HS-27A (cell line): ENCODE measurements around the gene PDE7B.

Experiments used
- DNase-seq: peaks from one replicate; pipeline ENCODE4 v3.0.0-alpha.2; 2012; ENCODE audit warnings: low read depth, missing footprints

PDE7B gene

DNA sequence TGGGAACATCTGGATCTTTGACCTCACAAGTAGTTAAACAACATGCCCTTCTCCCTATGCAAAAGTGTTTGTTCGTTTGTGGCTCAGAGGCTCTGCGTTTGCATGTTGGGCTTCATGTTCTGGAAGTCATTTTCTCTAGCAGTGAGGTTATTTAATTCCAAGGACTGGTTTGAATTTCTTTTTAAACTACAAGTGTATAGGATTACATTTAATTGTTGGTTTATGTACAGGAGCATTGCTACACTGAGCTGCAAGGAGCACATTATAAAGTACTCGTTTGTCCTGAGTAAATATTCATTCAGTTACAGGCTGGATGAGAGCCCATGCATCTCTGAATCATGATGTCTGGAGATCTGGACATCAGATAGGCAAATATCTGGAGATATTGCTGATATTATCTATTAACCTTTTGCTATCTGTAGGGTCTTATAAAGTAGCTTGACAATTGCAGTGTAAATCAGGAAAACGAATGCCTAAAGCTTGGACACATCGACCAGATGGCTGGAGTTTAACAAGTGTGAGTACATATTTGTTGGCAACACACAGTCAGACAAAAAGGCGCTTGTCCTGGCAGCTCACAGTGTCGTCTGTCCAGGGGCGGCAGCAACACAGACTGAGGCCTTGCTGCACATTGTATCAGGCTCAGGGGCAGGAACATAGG lies 84.6 kb downstream of the PDE7B start:
- peak; percentile 84 for DNase-seq

DNA sequence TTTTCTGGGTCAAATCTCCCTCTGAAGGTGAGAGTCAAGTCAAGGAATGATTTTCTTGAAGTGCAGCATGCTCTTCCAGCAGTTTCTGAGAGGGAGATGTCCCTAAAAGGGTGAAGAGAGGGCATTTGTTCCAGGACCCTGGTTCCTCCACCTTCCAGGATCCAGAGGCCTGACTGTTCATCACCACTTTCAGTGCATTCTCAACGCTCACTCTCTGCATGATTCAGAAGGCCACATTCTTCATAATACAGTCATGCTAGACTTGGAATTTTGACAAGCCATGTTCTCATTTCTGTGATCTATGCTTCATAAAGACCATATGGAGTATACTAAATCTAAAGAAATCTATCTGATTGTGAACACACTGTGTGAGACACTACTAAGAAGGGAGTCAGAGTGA lies 85.1 kb downstream of the PDE7B start:
- peak; percentile 97 for DNase-seq

DNA sequence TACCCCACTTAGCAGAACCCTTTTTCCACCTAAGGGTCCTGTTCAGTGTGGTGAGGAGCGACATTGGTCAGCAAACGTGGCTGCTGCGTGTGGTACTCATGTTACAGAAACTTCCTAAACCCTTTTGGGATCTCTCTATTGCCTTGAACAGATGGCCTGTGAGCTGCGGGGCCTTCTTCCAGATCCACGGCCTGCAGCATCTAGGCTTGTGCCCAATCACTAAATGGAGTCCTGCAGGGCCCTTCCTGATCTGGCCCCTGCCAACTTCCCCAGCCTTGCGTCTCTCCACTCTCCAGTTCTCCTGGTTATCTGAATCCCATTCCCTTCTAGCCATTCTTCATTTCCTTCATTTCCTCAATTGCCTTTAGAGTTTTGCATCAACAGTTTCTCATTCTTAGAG lies 85.6 kb downstream of the PDE7B start:
- no peak for DNase-seq

DNA sequence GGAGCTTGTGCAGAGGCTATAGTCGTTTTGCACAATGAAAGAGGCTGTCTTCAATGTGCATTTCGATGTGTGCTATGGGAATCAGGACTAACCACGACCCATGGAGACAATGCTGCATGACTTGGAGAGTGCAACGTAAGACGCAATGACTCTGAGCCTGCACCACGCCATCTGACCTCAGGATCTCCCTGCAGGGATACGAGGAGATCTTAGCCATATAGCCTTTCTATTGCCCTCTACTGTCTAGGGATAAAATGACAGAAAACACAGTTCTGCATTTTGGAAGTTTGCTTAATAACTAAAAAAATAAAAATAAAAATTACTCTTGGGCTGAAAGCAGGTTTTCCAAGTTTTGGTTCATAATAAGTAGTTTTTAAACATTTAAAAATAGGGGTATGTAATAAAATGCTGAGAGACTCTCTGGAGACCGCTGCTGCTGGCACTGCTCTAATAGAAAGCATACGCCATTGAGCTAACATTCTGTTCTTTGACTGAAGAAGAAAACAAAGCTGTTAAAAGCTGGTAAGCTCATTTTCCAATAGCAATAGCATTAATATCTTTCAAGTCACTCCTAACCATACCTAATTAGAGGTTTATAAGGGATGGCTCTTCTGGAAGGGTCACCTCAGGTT lies 87.2 kb downstream of the PDE7B start:
- DNase-seq = no peak

DNA sequence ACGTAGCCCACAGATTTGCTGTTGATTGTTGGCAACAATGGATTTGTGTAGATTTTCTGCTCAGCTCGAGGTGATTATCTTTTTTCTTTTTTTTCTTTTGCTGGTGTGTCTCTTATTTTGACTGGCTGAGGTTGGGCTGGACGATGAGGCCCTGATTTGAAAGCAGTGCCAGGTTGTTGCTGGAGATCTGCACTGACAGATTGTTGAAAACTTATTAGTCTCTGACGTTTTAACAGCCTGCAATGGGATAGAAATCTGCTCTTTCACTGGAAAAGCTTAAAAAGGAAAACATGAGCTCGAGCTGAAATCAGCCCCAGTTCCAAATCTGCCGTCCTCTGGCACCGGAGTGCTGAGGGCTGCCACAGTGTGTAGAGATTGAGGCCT lies 87.7 kb downstream of the PDE7B start:
- no peak for DNase-seq

DNA sequence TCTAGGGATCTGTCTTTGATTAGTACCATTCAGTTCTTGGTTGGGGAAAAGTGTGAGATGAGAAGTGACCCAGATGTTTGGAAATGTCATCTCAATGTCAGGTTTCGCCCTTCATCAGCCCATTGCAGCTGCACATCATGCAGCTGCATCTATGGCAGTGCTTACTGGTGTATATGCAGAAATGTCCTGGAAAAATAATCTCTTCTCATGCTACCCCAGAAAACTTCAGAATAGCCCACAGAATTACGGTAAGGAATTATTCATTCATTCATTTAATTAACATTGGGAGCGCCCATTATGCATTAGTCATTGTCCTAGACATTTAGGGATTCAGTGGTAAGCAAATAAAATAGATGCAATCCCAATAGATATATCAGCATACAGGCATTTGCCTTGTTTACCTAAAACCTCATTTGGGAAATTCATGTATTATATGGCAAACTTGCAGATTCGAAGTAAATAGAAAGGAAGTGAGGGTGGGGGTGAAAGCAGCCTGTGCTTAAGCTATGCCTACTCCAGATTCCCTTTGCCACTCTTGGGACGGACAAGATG lies 89.2 kb downstream of the PDE7B start:
- no peak for DNase-seq

DNA sequence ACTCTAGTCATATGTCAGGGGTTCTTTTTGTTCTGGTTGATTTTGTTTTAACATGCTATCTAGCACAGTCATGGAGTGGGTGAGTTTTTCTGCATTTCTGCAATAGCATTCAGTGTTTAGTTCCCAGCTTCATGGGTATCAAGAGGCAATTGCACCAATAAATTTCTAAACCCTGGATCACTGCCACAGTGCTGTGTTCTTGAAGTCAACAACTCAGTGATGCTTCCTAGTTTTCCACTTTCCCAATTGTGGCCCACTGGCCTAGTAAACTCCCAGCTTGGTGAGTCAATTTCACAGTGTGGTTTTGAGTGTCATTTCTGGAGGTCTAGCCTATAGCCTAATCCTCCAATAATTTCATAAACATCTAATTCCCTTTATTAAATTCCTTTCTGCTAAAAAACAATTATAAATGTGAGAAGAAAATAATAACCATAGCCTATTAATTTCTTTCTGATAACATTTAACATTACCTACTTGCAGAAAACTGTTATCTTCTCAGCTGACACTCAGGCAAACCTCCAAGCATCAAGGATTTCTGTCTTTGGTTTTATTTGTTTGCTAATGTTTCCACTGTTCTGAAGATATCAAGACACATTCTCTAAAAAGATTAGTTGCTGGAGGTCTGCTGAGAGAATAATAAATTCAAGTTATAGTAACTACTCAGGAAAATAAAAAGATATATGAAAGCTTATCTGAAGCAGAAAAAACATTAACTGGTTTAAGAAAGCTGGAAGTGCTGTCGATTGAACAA lies 89.9 kb downstream of the PDE7B start:
- DNase-seq = no peak

DNA sequence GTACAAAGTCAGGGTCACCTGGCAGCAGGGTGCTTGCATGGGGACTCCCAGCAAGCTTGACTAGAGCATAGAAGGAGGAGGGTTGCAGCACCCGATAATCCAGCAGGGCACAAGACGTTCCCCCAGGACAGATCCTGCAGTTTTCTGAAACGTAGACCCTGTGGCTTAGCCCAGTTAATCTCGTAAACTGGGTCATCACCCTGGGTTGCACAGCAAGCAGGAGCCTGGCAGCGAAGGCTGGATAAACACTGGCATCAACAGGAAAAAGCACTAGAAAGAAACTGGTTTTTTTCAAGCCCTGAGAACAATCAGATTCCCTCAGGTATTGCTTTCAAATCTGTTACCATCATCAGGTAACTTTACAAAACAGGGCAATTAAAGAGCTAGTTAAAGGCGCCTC lies 92.6 kb downstream of the PDE7B start:
- no peak for DNase-seq

DNA sequence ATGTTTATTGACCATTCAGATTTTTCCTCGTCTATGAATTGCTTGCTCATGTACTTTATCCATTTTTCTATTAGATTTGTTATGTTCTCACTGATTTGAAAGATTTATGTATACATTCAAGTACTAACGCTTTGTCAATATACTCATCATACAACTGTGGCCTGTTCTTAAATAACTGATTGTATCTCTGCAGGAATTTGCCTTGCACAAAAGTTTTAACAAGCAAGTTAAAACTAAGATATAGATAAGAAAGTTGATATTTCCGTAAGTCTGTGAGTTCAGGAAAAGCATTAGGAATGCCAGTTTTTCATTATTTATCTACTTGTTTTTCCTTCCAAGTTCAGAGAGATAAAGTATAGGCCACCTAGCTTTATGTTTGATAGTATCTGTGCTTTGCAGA lies 95.2 kb downstream of the PDE7B start:
- no peak for DNase-seq

DNA sequence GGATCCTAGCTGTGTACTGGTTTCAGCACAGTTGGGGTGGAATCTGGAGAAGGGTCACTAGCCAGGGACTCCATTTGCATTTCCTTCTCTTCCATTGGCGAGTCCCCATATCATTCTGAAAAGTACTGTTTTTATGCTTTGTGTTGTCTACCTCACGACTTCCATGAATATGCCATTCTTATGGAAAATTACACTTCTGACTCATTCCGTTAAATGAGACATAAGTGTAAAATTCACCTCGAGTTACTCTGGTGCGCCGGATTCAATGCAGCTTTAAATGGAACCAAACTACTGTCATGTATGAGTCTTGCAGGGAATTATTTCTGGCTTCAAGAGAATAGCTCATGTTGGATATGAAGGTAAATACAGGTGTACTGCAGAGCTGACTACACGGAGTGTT lies 99.2 kb downstream of the PDE7B start:
- no peak for DNase-seq

DNA sequence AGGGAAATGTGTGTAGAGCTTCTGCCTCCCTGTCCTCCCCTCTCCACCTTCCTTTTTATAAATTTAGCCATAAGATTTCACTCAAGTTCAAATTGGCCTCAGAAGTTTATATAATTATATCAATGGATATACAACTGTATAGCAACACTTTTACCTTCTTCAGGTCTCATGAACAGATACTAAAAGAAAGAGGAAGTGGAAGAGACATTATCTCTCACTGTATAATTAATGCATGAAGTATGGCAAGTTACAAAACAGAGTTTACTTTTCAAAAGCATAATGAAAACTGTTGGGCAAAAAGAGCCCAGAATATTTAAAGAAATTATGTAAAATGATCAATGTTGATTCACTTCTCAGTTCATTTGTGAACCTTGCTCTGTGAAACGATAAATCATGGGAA lies 99.7 kb downstream of the PDE7B start:
- DNase-seq = no peak

DNA sequence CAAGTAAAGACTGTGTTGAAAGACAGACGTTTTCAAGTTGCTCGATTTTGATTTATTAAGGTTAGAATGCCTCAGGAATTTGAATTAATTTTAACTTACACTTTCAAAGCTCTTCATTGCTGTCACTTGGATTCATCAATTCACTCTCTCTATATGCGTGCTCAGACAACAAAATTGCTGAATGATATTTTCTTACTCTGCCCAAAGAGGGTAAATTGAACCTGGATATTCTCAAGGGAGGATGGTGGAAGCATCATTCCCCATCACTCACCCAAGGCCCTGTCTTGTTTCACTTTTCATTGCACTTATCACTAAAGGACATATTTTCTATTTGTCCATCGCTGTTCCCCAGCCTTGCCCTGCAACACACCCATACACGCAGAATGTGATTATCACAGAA lies 102.3 kb downstream of the PDE7B start:
- no peak for DNase-seq

DNA sequence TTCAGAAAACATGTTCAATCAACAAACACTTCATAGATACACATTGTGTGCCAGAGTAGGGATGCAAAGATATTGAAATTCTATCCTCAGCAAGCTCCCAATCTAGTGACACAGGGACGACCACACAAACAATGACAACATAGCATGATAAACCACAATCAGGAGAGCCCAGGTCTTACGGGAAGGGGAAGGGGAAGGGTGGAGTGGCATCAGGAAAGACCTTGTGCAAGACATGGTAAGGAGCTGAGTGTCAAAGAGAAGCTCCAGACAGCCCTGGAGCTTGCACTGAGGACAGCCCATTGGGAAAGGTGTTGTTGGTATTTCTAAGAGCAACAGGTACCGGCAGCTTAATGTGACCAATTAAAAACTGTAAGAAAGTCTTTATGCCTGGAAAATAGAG lies 103.6 kb downstream of the PDE7B start:
- no peak for DNase-seq

DNA sequence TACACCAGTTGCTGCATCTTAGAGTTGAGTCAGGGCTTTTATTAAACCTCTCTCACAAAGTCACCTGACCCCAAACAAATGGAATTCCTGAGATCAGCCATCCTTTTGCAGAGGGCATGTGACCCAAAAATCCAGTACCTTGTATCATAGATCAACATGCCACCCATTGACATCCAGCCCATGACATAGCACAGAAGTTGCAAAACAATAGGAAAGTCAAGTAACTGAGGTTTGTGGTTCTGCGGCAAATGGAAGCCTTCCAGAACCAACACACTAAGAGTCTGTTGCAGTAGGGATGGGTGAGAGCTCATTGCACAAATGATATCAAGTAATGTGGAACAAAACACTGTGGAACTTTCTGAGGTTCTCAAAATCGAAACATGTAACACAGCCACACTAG lies 111.2 kb downstream of the PDE7B start:
- DNase-seq = no peak

DNA sequence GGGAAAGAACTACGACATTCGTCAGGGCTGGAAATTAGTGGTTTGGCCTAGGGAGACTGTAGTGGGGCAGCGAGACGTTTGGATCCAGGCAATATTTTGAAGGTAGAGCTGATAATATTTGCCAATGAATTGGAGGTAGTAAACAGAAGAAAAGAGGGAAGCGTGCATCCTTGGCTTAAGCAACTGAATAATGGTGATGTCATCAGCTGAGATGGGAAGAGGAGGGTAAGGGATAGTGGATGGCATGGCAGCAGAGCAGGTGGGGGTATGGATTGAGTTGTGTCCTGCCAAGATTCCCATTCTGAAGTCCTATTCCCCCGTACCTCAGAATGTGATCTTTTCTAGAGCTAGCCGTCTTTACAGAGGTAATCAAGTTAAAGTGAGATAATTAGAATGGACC lies 119.2 kb downstream of the PDE7B start:
- DNase-seq = no peak

DNA sequence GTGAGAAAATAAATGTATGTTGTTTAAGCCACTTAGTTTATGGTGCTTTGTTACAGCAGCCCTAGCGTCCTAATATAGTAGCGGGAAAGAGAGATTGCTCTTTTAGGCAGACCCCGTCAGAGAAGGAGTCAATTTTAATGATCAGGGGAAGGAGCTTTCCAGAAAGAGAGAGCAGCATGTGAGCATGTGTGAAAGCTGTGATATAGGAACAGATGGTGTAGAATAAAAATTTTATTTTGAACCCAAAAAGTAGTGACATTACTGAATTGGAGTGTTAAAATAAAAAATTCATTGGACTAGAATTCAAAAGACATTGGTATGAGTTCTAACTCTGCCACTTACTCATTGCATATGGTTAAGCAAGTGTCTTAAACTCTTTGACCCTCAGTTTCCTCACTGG lies 119.8 kb downstream of the PDE7B start:
- DNase-seq = no peak

DNA sequence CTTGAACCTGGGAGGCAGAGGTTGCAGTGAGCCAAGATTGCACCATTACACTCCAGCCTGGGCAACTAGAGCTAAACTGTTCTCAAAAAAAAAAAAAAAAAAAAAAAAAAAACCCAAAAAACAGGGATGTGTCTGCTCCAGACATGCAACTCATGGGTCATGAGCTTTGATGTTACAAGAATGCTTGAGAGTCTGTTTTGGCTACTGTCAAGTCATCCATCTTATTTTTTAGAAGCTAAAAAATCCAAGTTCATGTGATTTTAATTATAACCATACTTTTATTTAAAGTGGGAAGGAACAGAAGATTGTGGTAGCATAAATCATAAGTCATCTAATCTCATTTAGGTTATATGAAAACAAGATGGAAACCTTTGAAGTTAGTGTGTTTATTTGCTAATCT lies 120.6 kb downstream of the PDE7B start:
- no peak for DNase-seq

DNA sequence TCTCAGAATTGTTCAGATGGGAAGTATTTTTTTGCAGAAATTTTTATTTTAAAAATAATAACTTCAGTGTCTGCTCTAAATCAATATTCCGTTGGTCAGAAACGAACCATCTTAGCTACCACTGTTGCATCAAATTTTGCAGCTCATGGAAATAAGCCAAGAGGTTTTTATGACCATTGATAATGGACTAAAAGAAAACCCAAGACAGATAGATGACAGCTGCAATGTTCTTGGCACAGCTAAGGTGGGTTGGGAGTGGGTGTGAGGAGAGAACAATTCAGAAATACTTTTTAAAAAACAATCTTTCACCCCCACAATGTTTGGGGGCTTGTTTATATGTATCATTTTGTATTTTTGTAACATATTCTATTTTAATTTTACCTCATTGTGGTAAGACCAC lies 121.1 kb downstream of the PDE7B start:
- no peak for DNase-seq

DNA sequence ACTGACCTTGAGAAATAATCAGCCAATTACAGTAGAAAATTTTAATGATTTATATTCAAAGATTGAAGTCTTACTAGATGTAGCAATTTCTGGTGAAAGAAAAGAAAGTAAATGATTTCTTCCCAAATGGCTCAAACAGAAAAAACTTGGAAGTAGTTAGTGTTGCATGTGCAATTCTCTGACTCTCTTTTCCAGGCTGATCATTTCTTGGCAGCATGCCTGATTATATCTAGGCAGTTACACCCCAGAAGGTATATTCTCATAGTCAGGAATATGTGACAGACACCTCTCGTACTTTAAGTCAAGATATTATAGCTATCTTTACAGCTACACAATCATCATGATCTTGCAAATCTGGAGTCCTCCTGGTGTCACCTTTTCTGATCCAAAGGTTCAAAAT lies 122.9 kb downstream of the PDE7B start:
- DNase-seq = no peak

DNA sequence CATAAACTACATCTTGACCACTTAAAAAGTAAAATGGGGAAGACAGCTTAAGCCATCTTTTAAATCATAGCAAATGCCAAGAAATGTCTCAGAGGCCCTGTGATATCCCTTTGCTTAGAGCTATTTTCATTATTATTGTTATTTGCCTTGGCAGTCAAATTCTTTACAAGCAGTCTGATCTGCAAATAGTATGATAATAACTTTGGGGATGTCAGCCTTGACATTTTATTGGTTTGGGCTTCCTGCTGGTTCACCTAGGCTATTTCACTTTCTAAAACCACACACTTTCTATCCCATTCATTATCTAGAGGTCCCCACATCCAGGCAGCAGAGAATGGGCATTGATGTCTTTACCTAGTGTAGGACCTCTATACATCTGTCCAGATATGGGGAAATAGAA lies 125.1 kb downstream of the PDE7B start:
- DNase-seq = no peak

DNA sequence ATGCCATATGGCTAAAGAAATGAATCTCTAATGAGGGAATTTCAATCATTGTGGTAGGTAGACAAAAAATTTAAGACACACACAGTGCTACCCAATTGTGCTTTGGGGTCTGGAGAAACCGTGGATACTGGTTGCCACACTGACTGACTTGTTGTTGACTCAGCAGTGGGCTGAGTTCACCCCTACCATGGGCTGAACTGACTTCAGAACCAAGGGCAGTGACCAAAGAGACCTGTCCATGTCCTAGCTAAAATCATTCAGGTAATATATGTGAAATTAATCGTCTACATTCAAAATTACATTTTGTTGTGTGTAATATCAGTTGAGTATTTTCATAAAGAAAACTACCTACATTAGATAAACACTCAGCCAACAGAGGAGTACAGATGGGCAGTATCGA lies 131.6 kb downstream of the PDE7B start:
- DNase-seq = no peak

DNA sequence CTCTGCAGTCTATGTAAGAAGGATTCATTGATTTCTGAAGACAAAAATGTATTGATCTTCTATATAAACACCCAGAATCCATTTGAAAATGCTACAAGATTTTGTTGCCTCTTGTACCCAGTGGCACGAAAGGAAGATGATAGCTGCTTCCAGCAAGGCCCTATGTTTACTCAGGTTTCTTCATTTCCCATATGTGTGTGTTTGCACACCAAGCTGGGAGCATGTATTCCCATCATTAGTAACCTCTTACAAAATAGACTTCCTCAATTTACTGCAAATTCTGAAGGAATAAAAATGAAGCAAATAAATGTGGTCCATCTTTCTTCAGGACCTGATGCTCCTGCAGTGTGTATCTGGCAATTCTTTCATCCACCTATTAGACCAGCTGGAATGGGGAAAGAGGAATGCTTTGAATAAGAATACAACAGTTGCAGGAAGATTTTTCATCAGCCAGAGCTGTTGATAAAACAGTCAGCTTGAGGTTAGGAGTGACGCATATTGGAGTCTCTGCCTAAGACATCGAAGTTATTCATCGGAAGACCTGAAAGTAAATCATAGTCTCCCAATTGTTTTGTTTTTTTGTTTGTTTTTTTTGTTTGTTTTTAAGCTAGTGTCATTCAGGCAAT lies 132.3 kb downstream of the PDE7B start:
- no peak for DNase-seq

DNA sequence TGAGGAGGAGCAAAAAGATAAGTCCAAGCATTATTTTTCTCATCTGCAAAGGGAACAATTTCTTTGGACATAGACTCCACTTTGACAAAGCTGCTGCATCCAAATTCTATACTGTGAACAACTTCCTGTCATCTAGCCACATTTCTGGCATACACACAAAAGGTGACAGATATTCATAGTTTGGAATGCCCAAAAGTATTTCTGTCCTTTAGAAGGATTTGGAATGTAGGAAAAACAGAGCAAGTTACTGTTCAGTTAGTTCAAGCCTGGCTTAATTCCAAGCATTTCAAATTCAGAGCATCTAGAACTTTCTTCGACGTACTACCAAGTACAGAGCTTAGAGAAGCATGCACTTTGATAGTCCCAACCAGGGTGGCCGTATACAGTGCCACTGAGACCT lies 134.0 kb downstream of the PDE7B start:
- no peak for DNase-seq
